BJ (cell line): ENCODE measurements around the gene ZEB1. TPM values are rescaled to one million over a fixed set of nuclear protein-coding genes. Genes with fewer than 3 reads are reported as not detected.

Experiments
- CTCF ChIA-PET: fragments of 350-600 bp; formaldehyde crosslinking; extraction: SDS; loops from one replicate; lab custom pipeline; 2021; ENCODE audit warnings: antibody characterized with exemption, inconsistent platforms; lab: Yijun Ruan, JAX
- POLR2A ChIA-PET: fragments of 300-600 bp; sonication (Branson Sonifier 250); formaldehyde crosslinking; extraction: SDS; loops from one replicate; lab custom pipeline; 2021; ENCODE audit warnings: antibody characterized with exemption; lab: Charles Lee
- DNase-seq: peaks from one replicate; pipeline ENCODE4 v3.0.0-alpha.2; 2011; ENCODE audit warnings: low read depth
- H3K27me3 ChIP-seq: 2 replicates; pipeline ENCODE4 v1.6.0; 2011; ENCODE audit warnings: low read length; ENCODE audit not compliant: control insufficient read depth, insufficient read depth
- H3K36me3 ChIP-seq: 2 replicates; pipeline ENCODE4 v1.5.1; 2011; ENCODE audit warnings: low read length; ENCODE audit not compliant: control insufficient read depth, insufficient read depth
- H3K4me3 ChIP-seq: 2 replicates; pipeline ENCODE4 v1.5.1; 2011; ENCODE audit warnings: low read depth, mild to moderate bottlenecking, control low read depth, low read length
- CTCF ChIP-seq: IDR thresholded peaks from 2 replicates; pipeline ENCODE4 v1.5.1; 2011; ENCODE audit warnings: low read depth, mild to moderate bottlenecking, control low read depth, inconsistent platforms, low read length, moderate library complexity; ENCODE audit not compliant: insufficient read depth
- polyA minus RNA-seq: library from RNA; depleted of rRNA, polyadenylated mRNA; stranded (reverse); fragments of >200 nt; gene quantifications from 2 replicates; pipeline ENCODE4 v1.2.3, GENCODE V29; 2011; rRNA and poly(A)+ RNA removed
- polyA plus RNA-seq: library from polyadenylated mRNA; depleted of rRNA; stranded (reverse); fragments of >200 nt; gene quantifications from 2 replicates; pipeline ENCODE4 v1.2.3, GENCODE V29; 2011; rRNA removed

ZEB1 gene
- polyA plus RNA-seq = 22.3 and 37.8 TPM in 2 replicates
- 41.5 and 46.7 TPM in 2 replicates for polyA minus RNA-seq

- ChIA-PET POLR2A (no interaction called here), CTCF (interaction anchor here (0.6 to 1.9 kb wide), 2 partner anchors 236 to 593 kb away, joined by 3 to 4 read pairs; no protein-coding TSS in a partner anchor)
- peak within 1 kb of the TSS; percentile 82 for H3K4me3 ChIP-seq
- peak; percentile 44 for TF ChIP-seq CTCF
- H3K27me3 ChIP-seq = no peaks in the 10 kb centered on the region
- H3K36me3 ChIP-seq = no peaks in the 10 kb centered on the region
- no peak for DNase-seq
These were observed at the start of gene ZEB1 for GRCh38 chr10:31318854-31319601. ZEB1 (plus strand) TSS chr10:31319216; CDS start chr10:31319235, 19 bp downstream.

GRCh38 chr10:31270954-31271353, 48.1 kb upstream of the ZEB1 start:
- H3K27me3 ChIP-seq = no peaks in the 10 kb centered on the region
- POLR2A ChIA-PET = no interaction called here
- no peak for TF ChIP-seq CTCF
- CTCF ChIA-PET = no interaction called here
- H3K36me3 ChIP-seq = no peaks in the 10 kb centered on the region
- no peak for DNase-seq
- no peak overlapping the region for H3K4me3 ChIP-seq

GRCh38 chr10:31272841-31273240, 46.2 kb upstream of the ZEB1 start:
- Histone ChIP-seq H3K4me3 (no peak overlapping the region), H3K27me3 (no peaks in the 10 kb centered on the region), H3K36me3 (no peaks in the 10 kb centered on the region)
- no peak for DNase-seq
- ChIA-PET CTCF (interaction anchor here (1.5 kb wide), 2 partner anchors 10 kb away, joined by 3 to 5 read pairs; no protein-coding TSS in a partner anchor), POLR2A (no interaction called here)
- no peak for TF ChIP-seq CTCF

GRCh38 chr10:31273789-31274188, 45.2 kb upstream of the ZEB1 start:
- ChIA-PET POLR2A (no interaction called here), CTCF (interaction anchor here (1.1 to 1.5 kb wide), 2 partner anchors 8 to 11 kb away, joined by 5 to 6 read pairs; no protein-coding TSS in a partner anchor)
- DNase-seq = no peak
- Histone ChIP-seq H3K27me3 (no peaks in the 10 kb centered on the region), H3K36me3 (no peaks in the 10 kb centered on the region), H3K4me3 (no peak overlapping the region)
- no peak for TF ChIP-seq CTCF

GRCh38 chr10:31274310-31274709, 44.7 kb upstream of the ZEB1 start:
- no peak for DNase-seq
- ChIA-PET CTCF (interaction anchor here (1.1 to 1.5 kb wide), 2 partner anchors 9 to 12 kb away, joined by 3 to 6 read pairs; no protein-coding TSS in a partner anchor), POLR2A (no interaction called here)
- Histone ChIP-seq H3K36me3 (no peaks in the 10 kb centered on the region), H3K27me3 (no peaks in the 10 kb centered on the region), H3K4me3 (no peak overlapping the region)
- no peak for TF ChIP-seq CTCF
